GM19463 (cell line): ENCODE measurements around the gene SLC25A14.

Source experiments
- ATAC-seq: cut with Tn5 transposase; IDR thresholded peaks from one replicate; pipeline ENCODE4 v1.9.1; 2021; ENCODE audit warnings: mild to moderate bottlenecking, moderate library complexity; ENCODE audit not compliant: unreplicated experiment

SLC25A14 gene

DNA sequence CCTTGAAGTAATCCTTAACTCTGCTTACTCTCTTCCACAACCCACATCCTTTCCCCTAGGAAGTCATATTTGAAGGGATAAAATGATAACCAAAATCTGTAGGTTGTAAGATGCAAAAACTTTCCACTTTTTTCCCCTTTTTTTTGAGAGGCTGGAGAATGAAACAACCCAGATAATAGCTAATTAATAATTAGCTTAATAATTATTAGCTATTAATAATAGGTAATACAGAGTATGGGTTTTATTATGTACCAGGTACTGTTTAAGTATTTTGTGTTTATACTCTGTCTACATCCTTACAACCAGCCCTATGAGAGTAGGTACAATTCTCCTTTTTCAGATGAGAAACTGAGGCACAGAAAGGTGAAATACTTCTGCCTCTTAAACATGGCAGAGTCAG, 36.4 kb downstream of the SLC25A14 start:
- no peak for ATAC-seq

GRCh38 chrX:130378024-130378669, 38.4 kb downstream of the SLC25A14 start:
- no peak for ATAC-seq

- no peak for ATAC-seq
Measured at GRCh38 chrX:130385520-130385919, 45.8 kb downstream of the SLC25A14 start, which contains the start of gene GPR119. Gene GPR119 (minus strand): TSS chrX:130385674. CDS start chrX:130385447, 227 bp downstream.

DNA sequence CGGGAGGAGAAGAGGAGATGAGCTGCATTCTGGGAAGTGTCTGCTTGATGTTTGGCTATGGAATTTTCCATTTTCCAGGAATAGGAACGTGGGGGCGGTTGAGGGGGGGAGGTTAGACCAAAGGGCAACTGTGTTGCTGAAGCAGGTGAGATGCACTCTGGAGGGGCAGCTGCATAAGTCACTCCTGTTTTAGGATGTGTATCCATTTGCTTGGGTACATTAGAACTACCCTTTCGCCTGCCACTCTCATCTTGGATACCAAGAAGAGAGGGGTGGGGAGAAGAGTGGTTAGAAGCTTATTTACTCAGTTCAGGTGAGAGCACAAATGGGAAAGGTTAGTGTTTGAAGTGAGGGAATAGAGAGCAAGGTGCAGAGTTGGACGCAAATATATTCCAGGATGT, 46.7 kb downstream of the SLC25A14 start:
- no peak for ATAC-seq

- no peak for ATAC-seq
Measured at GRCh38 chrX:130393451-130394074, 53.8 kb downstream of the SLC25A14 start.

- ATAC-seq = no peak
Measured at GRCh38 chrX:130395341-130395740, 55.6 kb downstream of the SLC25A14 start.

GRCh38 chrX:130401415-130402207, 61.9 kb downstream of the SLC25A14 start, which contains the start of gene RBMX2:
Gene RBMX2 (plus strand): TSS chrX:130401987. CDS start chrX:130402033, 46 bp downstream.
- ATAC-seq = peak; percentile 95

GRCh38 chrX:130402208-130402684, 62.5 kb downstream of the SLC25A14 start:
- ATAC-seq = no peak

DNA sequence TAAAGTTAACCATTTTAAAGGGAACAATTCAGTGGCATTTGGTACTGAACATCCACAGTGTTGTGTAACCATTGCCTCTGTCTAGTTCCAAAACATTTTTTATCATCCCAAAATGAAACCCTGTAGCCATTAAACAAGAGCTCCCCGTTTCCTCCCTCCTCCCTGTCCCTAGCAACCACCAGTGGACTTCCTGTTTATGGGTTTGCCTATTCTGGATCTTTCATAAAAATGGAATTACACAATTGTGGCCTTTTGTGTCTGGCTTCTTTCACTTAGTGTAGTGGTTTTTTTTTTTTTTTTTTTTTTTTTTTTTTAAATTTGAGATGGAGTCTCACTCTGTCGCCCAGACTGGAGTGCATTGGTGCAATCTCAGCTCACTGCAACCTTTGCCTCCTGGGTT, 73.7 kb downstream of the SLC25A14 start:
- no peak for ATAC-seq

- no peak for ATAC-seq
Measured at GRCh38 chrX:130414800-130415199, 75.1 kb downstream of the SLC25A14 start.

DNA sequence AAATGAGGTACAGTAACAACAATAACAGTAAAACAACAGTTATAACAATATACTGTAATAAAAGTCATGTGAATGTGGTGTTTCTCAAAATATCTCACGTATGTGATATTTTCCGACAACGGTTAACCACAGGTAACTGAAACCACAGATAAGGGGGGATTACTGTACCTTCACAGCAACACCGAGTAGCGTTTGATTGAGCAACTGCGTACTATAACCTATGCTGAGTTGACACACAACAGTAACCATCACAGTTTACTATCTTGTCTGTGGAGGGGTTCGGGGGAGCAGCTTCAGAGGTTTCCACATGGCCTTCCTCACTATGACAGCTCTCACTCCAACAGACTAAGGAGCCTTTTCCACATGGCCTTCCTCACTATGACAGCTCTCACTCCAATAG, 75.5 kb downstream of the SLC25A14 start:
- no peak for ATAC-seq

- no peak for ATAC-seq
Measured at GRCh38 chrX:130416785-130417184, 77.1 kb downstream of the SLC25A14 start.

DNA sequence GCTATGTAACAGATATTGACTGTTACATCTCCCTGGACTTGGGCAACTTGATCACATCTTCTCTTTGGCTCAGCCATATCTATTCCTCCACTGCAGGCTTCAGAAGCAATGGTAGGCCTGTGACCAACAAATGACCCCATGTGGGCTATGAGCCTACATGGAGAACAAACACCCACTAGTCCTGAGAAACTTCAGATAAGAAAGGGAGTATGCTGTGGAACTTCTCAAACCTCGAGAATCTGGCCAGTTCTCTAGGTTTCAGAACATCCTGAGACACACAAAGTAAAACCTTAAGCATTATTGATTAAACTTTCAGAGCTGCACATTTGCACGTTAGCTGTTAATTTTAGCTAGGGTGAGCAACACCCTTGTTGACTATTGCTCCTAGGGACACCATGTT, 78.3 kb downstream of the SLC25A14 start:
- ATAC-seq = peak; percentile 36

- ATAC-seq = peak; percentile 47
Measured at GRCh38 chrX:130418740-130419139, 79.0 kb downstream of the SLC25A14 start.

DNA sequence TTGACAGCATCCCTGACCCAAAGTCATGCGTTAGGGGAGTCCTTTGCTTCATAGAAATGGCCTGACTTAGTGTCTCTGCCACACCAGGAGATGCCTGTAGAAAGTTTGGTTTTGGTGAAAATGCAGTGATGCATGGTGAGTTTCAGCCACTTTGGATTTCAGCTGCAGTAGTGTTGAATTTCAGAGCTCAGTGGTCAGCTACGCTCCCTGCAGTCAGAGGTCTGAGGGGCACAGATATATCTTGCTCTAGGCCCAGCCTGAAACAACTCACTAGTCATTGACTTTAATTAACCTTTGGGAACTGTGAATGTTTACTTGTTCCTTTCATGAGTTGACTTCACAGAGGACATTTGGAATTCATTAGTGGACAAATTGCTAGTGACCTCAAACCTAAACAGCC, 79.5 kb downstream of the SLC25A14 start:
- ATAC-seq = peak; percentile 42
